Retinal pigment epithelial cell (primary cell): Measurements from ENCODE around the gene AURKAIP1.
"Not testable (repeated sequence)": the region's sequence is repeated elsewhere in the genome, so short reads cannot be mapped to it uniquely, and the experiment has no call there.

ENCODE experiments used
- DNase-seq: peaks from one replicate; pipeline ENCODE4 v3.0.0-alpha.2; 2010; ENCODE audit warnings: low read depth
- H3K4me3 ChIP-seq: 2 replicates; pipeline ENCODE4 v1.5.1; 2011; ENCODE audit warnings: mild to moderate bottlenecking, low read length, control low read depth, moderate library complexity
- TF ChIP-seq, protein P1 (sequence below): conservative IDR thresholded peaks from 2 replicates; pipeline ENCODE4 v1.5.1; 2011; ENCODE audit warnings: low read depth, low read length, control low read depth, inconsistent platforms

AURKAIP1 gene

DNA sequence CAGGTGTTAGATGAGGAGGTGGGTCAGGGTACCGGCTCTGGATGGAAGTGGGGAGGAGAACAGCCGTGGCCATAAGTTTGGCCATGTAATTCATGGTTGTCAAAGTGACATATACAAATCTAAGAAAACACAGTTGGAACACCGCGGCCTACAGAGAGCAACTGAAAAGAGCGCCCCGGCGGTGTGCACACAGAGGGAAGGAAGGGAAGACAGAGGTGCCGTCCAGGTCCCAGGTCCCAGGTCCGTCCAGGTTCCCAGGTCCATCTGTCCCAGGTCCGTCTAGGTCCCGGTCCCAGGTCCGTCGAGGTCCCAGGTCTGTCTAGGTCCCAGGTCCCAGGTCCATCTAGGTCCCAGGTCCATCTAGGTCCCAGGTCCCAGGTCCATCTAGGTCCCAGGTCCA lies 36.6 kb upstream of the AURKAIP1 start:
- DNase-seq = no peak
- no peak overlapping the region for H3K4me3 ChIP-seq
- TF ChIP-seq, protein P1, sequence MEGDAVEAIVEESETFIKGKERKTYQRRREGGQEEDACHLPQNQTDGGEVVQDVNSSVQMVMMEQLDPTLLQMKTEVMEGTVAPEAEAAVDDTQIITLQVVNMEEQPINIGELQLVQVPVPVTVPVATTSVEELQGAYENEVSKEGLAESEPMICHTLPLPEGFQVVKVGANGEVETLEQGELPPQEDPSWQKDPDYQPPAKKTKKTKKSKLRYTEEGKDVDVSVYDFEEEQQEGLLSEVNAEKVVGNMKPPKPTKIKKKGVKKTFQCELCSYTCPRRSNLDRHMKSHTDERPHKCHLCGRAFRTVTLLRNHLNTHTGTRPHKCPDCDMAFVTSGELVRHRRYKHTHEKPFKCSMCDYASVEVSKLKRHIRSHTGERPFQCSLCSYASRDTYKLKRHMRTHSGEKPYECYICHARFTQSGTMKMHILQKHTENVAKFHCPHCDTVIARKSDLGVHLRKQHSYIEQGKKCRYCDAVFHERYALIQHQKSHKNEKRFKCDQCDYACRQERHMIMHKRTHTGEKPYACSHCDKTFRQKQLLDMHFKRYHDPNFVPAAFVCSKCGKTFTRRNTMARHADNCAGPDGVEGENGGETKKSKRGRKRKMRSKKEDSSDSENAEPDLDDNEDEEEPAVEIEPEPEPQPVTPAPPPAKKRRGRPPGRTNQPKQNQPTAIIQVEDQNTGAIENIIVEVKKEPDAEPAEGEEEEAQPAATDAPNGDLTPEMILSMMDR = no peak

DNA sequence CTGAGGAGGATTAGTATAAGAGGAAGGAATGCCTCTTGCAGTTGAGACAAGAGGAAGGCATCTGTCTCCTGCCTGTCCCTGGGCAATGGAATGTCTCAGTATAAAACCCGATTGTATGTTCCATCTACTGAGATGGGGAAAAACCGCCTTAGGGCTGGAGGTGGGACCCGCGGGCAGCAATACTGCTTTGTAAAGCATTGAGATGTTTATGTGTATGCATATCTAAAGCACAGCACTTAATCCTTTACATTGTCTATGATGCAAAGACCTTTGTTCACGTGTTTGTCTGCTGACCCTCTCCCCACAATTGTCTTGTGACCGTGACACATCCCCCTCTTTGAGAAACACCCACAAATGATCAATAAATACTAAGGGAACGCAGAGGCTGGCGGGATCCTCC lies 35.2 kb upstream of the AURKAIP1 start:
- H3K4me3 ChIP-seq = not testable (repeated sequence)

DNA sequence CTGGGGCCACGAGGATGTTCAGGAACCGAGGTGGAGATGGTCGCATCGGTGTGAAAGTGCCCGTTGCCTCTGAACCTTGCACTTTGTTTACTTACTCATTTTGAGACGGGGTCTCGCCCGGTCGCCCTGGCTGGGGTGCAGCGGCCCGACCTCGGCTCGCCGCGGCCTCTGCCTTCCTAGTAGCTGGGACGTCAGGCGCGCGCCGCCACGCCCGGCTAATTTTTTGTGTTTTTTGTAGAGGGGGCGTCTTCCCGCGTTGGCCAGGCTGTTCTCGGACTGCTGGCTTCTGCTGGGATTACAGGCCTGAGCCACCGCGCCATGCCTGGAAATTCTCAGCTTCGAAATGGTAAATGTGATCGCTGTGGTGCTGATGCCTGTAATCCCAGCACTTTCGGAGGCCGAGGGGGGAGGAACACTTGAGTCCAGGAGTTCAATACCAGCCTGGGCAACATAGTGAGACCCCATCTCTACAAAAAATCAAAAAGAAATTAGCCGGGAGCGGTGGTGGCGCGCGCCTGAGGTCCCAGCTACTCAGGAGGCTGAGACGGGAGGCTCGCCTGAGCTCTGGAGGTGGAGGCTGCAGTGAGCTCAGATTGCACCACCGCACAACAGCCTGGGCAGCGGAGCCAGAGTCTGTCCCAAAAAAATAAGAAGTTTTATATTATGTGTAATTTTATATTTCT lies 32.8 kb upstream of the AURKAIP1 start:
- H3K4me3 ChIP-seq = peak overlapping the region; percentile 85
- TF ChIP-seq, protein P1 = no peak
- DNase-seq = peak; percentile 27

More for the DNA sequence above, 35.2 kb upstream of the AURKAIP1 start:
- not testable (repeated sequence) for DNase-seq

DNA sequence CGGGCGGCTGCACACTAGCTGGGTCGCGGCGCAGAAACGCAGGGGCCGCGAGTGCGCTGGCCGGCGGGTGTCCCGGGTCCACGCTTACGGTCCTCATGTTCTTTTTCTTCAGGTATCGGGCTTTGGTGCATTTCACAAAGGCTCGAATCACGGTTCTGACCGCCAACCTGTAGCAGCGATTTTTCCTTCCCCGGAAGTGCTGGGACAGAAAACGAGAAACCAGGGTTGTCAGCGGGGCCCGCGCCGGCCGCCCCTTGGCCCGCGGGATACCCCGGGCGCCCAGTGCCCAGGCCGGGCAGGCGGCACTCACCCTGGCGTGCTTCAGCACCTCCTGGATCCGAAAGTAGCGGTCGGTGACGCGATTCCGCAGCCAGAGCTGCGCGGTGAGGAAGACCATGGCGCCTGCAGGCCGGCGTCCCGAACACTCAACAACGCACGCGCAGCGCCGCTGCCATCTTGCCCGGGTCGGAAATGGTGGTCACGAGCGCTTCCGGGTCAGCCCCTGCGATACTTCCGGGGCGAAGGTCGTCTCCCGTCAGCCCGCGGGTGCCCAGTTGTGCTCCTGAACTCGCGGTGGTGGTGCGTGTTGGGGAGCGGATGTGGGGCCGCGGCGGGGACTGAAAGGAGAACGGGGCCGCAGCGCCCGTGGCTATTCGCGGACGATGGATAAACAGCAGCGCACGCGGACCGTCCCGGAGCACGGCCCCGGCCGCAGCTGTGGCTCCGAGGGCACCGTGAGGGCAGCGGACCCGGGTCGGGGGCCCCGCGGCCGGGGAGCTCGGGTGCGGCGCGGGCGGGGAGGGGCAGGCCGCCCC lies 32.0 kb upstream of the AURKAIP1 start, which contains the start of gene MRPL20:
Gene MRPL20 (minus strand): TSS at position 473 of the 815 bp plus-strand sequence. CDS start 76 bp downstream, at position 397.
- peak; percentile 61 for DNase-seq
- TF ChIP-seq, protein P1 = no peak
- H3K4me3 ChIP-seq = peak within 1 kb of the TSS; percentile 85

DNA sequence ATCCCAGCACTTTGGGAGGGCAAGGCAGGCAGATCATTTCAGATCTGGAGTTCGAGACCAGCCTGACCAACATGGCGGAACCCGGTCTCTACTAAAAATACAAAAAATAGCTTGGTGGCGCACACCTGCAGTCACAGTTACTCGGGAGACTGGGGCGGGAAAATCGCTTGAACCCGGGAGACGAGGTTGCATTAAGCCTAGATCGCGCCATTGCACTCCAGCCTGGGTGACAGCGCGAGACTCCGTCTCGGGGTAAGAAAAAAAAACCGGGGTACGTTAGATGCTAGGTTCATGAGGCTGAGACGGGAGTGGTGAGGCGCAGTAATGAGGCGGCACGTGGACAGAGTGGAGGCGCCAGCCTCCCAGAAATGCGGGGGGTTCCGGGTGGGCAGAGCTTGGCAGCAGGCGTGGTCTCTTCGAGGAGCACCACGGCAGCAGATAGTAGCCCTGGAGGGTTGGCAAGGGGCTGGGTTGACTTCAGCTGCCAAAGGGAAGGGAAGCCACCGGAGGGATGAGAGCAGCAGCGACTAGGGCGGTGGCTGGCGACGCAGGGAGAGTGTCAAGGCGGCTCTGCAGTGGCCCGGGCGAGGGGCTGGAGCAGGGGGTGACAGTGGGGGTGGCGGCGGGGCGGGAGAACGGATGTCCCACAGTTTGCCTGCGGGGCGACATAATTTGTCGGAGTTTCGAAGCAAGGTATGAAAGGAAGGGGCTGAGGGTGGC lies 31.3 kb upstream of the AURKAIP1 start:
- no peak for DNase-seq
- peak overlapping the region; percentile 85 for H3K4me3 ChIP-seq

DNA sequence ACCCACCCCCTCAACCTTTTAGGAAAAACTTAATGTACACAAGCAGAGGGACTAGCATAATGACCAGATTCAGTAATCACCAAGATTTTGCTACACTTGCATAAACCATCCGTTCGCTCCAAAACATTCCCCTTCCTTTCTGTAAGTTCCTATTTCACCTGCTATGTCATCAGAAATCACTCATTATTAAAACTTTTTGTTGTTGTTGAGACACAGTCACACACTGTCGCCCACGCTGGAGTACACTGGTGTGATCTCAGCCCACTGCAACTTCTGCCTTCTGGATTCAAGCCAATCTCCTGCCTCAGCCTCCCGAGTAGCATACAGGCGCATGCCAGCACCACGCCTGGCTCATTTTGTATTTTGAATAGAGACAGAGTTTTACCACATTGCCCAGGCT lies 28.6 kb upstream of the AURKAIP1 start:
- DNase-seq = no peak
- no peak overlapping the region for H3K4me3 ChIP-seq
- TF ChIP-seq, protein P1 = no peak

More for the DNA sequence above, 31.3 kb upstream of the AURKAIP1 start:
- TF ChIP-seq, protein P1 = no peak

DNA sequence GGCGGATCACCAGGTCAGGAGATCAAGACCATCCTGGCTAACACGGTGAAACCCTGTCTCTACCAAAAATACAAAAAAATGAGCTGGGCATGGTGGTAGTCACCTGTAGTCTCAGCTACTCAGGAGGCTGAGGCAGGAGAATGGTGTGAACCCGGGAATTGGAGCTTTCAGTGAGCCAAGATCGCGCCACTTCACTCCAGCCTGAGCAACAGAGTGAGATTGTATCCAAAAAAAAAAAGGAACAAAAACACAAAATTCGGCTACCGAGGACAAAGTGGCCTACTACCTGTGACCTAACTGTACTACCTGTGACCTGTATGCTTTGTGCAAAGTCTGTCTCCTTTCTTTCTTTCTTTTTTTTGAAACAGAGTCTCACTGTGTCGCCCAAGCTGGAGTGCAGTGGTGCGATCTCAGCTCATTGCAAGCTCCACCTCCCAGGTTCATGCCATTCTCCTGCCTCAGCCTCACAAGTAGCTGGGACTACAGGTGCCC lies 27.9 kb upstream of the AURKAIP1 start:
- DNase-seq, H3K4me3 ChIP-seq: not testable (repeated sequence)
